Activated B cell treated with CpG ODN at 0.5 μM for 24 hours (primary cell): Measurements from ENCODE around the gene MUC15. TPM values are rescaled to one million over a fixed set of nuclear protein-coding genes. Genes with fewer than 3 reads are reported as not detected.

Experiments used
- ATAC-seq: fragments of 200-7000 bp; cut with Tn5 transposase; one replicate; pipeline ENCODE4 v1.10.0; 2021; ENCODE audit warnings: low read depth, mild to moderate bottlenecking, moderate library complexity
- CTCF ChIA-PET: fragments of 350-600 bp; sonication (Branson Sonifier 250); formaldehyde crosslinking; loops from one replicate; lab custom pipeline; 2021; ENCODE audit warnings: antibody characterized with exemption; lab: Charles Lee
- POLR2A ChIA-PET: fragments of 350-600 bp; sonication (Branson Sonifier 250); formaldehyde crosslinking; loops from one replicate; lab custom pipeline; 2021; ENCODE audit warnings: antibody characterized with exemption; lab: Charles Lee
- DNase-seq: peaks from one replicate; pipeline ENCODE4 v3.0.0; 2022
- H3K27ac Mint-ChIP-seq: one replicate; pipeline ENCODE4 v1.8.0; 2020; ENCODE audit warnings: mixed read lengths
- H3K27me3 Mint-ChIP-seq: one replicate; pipeline ENCODE4 v1.8.0; 2021; ENCODE audit warnings: mixed read lengths
- H3K36me3 Mint-ChIP-seq: one replicate; pipeline ENCODE4 v1.8.0; 2021; ENCODE audit warnings: low read depth, mixed read lengths
- H3K4me1 Mint-ChIP-seq: one replicate; pipeline ENCODE4 v1.8.0; 2021; ENCODE audit warnings: mixed read lengths
- H3K4me3 Mint-ChIP-seq: one replicate; pipeline ENCODE4 v1.8.0; 2020; ENCODE audit warnings: mild to moderate bottlenecking, mixed read lengths
- H3K9me3 Mint-ChIP-seq: one replicate; pipeline ENCODE4 v1.8.0; 2020; ENCODE audit warnings: mixed read lengths
- intact Hi-C: fragments of 100-400 bp; cut with micrococcal nuclease; formaldehyde crosslinking; loops from one replicate; pipeline ENCODE4 v1.15.1; 2024
- total RNA-seq: library from RNA; stranded (reverse); gene quantifications from 2 replicates; pipeline ENCODE4 v1.2.3, GENCODE V29; 2022
- TF ChIP-seq, protein P1 (sequence below): fragments of 200-600 bp; IDR thresholded peaks from one replicate; pipeline ENCODE4 v1.8.0; 2022; ENCODE audit warnings: antibody characterized with exemption, mild to moderate bottlenecking

MUC15 gene
- total RNA-seq, 1 donor from 2014 or later, result not detected

- TF ChIP-seq, protein P1, sequence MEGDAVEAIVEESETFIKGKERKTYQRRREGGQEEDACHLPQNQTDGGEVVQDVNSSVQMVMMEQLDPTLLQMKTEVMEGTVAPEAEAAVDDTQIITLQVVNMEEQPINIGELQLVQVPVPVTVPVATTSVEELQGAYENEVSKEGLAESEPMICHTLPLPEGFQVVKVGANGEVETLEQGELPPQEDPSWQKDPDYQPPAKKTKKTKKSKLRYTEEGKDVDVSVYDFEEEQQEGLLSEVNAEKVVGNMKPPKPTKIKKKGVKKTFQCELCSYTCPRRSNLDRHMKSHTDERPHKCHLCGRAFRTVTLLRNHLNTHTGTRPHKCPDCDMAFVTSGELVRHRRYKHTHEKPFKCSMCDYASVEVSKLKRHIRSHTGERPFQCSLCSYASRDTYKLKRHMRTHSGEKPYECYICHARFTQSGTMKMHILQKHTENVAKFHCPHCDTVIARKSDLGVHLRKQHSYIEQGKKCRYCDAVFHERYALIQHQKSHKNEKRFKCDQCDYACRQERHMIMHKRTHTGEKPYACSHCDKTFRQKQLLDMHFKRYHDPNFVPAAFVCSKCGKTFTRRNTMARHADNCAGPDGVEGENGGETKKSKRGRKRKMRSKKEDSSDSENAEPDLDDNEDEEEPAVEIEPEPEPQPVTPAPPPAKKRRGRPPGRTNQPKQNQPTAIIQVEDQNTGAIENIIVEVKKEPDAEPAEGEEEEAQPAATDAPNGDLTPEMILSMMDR, result no peak
- H3K27me3 Mint-ChIP-seq, result no peaks in the 10 kb centered on the region
- intact Hi-C loops, result no loop called here
- H3K4me3 Mint-ChIP-seq, result no peak overlapping the region
- ATAC-seq (no peak), DNase-seq (no peak)
- no peak overlapping the region for H3K27ac Mint-ChIP-seq
- no peaks in the 10 kb centered on the region for H3K36me3 Mint-ChIP-seq
- ChIA-PET CTCF (no interaction called here), POLR2A (no interaction called here)
- H3K4me1 Mint-ChIP-seq, result no peaks in the 10 kb centered on the region
- H3K9me3 Mint-ChIP-seq, result no peaks in the 10 kb centered on the region
Observed at GRCh38 chr11:26569646-26570045, 2.4 kb downstream of the MUC15 start.

DNA sequence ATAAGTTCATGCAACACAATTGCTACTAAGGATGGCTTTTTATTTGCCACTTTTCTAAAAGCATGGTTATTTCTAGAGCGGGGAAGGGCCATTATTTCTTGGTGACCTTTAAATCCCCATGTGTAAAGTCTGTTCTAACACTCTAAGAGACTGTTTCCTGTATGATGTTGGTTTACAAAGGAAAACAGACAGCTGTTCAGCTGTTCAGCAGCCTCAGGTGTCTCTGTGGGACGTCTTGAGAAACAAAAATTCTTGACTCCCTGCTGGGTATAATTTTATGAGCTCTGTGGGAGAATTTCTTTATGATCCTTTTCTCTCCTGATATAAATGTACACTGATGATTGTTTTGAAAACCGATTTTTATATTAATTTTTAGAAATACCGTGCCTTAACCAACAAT lies 13.9 kb downstream of the MUC15 start:
- no peak overlapping the region for H3K27ac Mint-ChIP-seq
- DNase-seq (no peak), ATAC-seq (no peak)
- no peak overlapping the region for H3K4me3 Mint-ChIP-seq
- CTCF ChIA-PET, result no interaction called here
- POLR2A ChIA-PET, result no interaction called here
- H3K4me1 Mint-ChIP-seq, result no peaks in the 10 kb centered on the region
- intact Hi-C loops, result no loop called here
- no peaks in the 10 kb centered on the region for H3K36me3 Mint-ChIP-seq
- H3K9me3 Mint-ChIP-seq, result no peaks in the 10 kb centered on the region
- TF ChIP-seq, protein P1, result no peak
- H3K27me3 Mint-ChIP-seq, result no peaks in the 10 kb centered on the region

DNA sequence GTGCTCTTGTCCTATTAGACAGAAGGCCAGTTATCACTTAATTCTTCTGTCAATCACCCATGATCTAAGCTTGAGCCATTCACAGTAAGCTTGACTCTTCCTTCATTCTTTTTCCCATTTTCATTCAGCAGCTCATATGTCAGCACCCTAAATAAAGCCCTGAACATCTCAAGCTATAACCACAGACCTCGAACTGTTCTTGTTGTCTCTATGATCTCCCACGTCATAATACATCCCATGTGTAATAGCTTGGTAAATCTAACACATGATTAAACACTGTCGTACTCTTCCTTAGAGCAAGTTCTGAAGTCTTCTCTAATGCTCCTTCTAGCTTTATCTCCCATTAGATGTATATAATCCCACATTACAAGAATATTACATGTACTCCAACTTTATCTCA lies 14.4 kb downstream of the MUC15 start:
- DNase-seq, result no peak
- Mint-ChIP-seq H3K36me3 (no peaks in the 10 kb centered on the region), H3K27ac (no peak overlapping the region), H3K9me3 (no peaks in the 10 kb centered on the region), H3K4me3 (no peak overlapping the region), H3K4me1 (no peaks in the 10 kb centered on the region), H3K27me3 (no peaks in the 10 kb centered on the region)
- ChIA-PET POLR2A (no interaction called here), CTCF (no interaction called here)
- TF ChIP-seq, protein P1, result no peak
- intact Hi-C loops, result no loop called here
- no peak for ATAC-seq

DNA sequence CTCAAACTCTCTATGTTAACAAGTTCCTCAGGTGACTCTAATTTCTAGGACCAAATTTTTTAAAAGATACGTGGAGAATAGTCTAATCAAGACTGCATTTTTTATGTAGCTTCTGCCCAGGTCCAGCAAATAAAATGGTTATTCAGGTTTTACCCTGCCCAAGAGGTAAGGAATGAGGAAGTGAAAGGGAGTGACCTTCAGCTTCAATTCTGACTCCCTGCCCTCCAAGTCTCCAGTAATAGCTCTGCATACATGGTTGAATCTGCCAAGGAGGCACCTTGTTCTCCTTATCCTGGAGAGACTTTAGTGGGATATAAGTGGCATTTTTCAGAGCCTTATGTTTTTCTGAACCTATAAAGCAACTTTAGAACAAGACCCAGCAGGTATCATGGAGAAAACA lies 15.5 kb downstream of the MUC15 start:
- Mint-ChIP-seq H3K9me3 (no peaks in the 10 kb centered on the region), H3K36me3 (no peaks in the 10 kb centered on the region), H3K4me1 (no peaks in the 10 kb centered on the region), H3K27ac (no peak overlapping the region), H3K27me3 (no peaks in the 10 kb centered on the region), H3K4me3 (no peak overlapping the region)
- ATAC-seq, result no peak
- intact Hi-C loops, result no loop called here
- ChIA-PET CTCF (no interaction called here), POLR2A (no interaction called here)
- TF ChIP-seq, protein P1, result no peak
- DNase-seq, result no peak

DNA sequence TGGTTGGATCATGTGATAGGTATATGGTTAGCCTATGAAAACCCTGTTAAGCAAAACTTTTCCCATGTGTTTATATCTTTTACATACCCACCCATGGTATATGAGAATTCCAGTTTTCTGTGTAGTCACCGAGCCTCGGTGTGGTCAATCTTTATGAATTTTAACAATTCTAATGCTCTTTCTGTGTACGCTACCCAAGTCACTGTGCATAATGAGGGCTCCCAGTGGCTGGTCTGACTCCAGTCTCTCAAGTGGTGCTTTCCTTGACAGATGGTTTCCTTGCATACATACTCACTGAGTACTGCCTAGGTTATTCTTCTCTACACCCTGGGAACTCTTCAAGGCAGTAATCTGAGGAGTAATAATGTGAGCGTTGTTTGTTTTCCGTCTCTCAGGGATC lies 17.6 kb downstream of the MUC15 start:
- POLR2A ChIA-PET, result no interaction called here
- no peak overlapping the region for H3K27ac Mint-ChIP-seq
- intact Hi-C loops, result no loop called here
- TF ChIP-seq, protein P1, result no peak
- CTCF ChIA-PET, result no interaction called here
- DNase-seq, result no peak
- no peak overlapping the region for H3K4me3 Mint-ChIP-seq
- H3K9me3 Mint-ChIP-seq, result no peaks in the 10 kb centered on the region
- ATAC-seq, result no peak
- no peaks in the 10 kb centered on the region for H3K4me1 Mint-ChIP-seq
- no peaks in the 10 kb centered on the region for H3K27me3 Mint-ChIP-seq
- no peaks in the 10 kb centered on the region for H3K36me3 Mint-ChIP-seq
